GM12878 (cell line): ENCODE measurements around the gene ODAM. TPM values are rescaled to one million over a fixed set of nuclear protein-coding genes. Genes with fewer than 3 reads are reported as not detected.
A peak's percentile ranks its signal among the peaks of the same experiment; 100 is the strongest.

Source experiments
- ATF2 ChIP-seq: IDR thresholded peaks from 2 replicates; pipeline ENCODE4 v1.6.1; 2012; ENCODE audit warnings: low read length, inconsistent platforms
- BHLHE40 ChIP-seq, 2 experiments: fragments of 450-650 bp in 1 of 2; IDR thresholded peaks; 2 replicates each; pipeline ENCODE4 v1.6.1; 2011 to 2017; ENCODE audit warnings: low read depth in 2 of 2, borderline replicate concordance in 1 of 2, improper control_type of control experiment in 1 of 2, low read length in 1 of 2, mild to moderate bottlenecking in 1 of 2
- CREB1 ChIP-seq: IDR thresholded peaks from 2 replicates; pipeline ENCODE4 v1.6.1; 2012; ENCODE audit warnings: low read depth, mild to moderate bottlenecking, inconsistent platforms
- CUX1 ChIP-seq: IDR thresholded peaks from 2 replicates; pipeline ENCODE4 v1.6.1; 2012; ENCODE audit warnings: improper control_type of control experiment, low read depth, low read length; ENCODE audit not compliant: insufficient replicate concordance
- PAX8 ChIP-seq: fragments of 450-650 bp; IDR thresholded peaks from 2 replicates; pipeline ENCODE4 v1.6.1; 2017; ENCODE audit warnings: mild to moderate bottlenecking, moderate library complexity
- POLR2AphosphoS5 ChIP-seq: IDR thresholded peaks from 2 replicates; pipeline ENCODE4 v1.6.1; 2011; ENCODE audit warnings: mild to moderate bottlenecking, low read length, inconsistent platforms
- RAD21 ChIP-seq: IDR thresholded peaks from 2 replicates; pipeline ENCODE4 v1.6.1; 2011; ENCODE audit warnings: mild to moderate bottlenecking, low read depth, low read length, moderate library complexity; ENCODE audit not compliant: insufficient read depth
- SKIL ChIP-seq: fragments of 450-650 bp; IDR thresholded peaks from 2 replicates; pipeline ENCODE4 v1.6.1; 2017; ENCODE audit warnings: mild to moderate bottlenecking, low read depth, inconsistent platforms; ENCODE audit not compliant: poor library complexity, severe bottlenecking
- ZNF687 ChIP-seq: fragments of 450-650 bp; IDR thresholded peaks from 2 replicates; pipeline ENCODE4 v1.6.1; 2017; ENCODE audit warnings: mild to moderate bottlenecking, moderate library complexity
- polyA plus RNA-seq, 11 experiments: library from polyadenylated mRNA; depleted of rRNA in 4 of 11; unstranded in 6 of 11; stranded (reverse) in 5 of 11; fragments of >200 nt; fragmentation: Nextera tagmentation in 4 of 11; fragmentation: Illumina TruSeq in 1 of 11; extraction: Ambion mirVana in 4 of 11; extraction: Trizol in 1 of 11; gene quantifications; 1 replicate in 1 of 11; 2 replicates in 10 of 11; pipeline versions ENCODE4 v1.2.1 to v1.2.3, GENCODE V29; 2011 to 2016; ENCODE audit warnings: inconsistent platforms in 2 of 11, missing spikeins in 2 of 11, low read depth in 1 of 11
- total RNA-seq, 4 experiments: library from RNA; depleted of rRNA in 3 of 4; stranded (reverse); fragments of >200 nt in 3 of 4; fragmentation: Illumina TruSeq in 1 of 4; extraction: Trizol in 1 of 4; gene quantifications; 2 replicates each; pipeline versions ENCODE4 v1.2.1 to v1.2.3, GENCODE V29; 2013 to 2021

The ODAM gene
- total and polyA plus RNA-seq, 10 of the 15 experiments (the other 5 are each of a cell fraction or from before 2014, with no cell fraction given): not detected

GRCh38 chr4:70183168-70183939, 12.2 kb upstream of the ODAM start (continued):
- TF ChIP-seq BHLHE40 (IDR thresholded peaks at IDR 0.05; ENCODE audit: borderline replicate concordance in 1 of 2, low read depth in 2 of 2, low read length in 1 of 2) (no peak), POLR2AphosphoS5 (no peak), PAX8 (no peak), CUX1 (no peak), ZNF687 (no peak), ATF2 (no peak), RAD21 (peak; percentile 75), SKIL (no peak), CREB1 (no peak)
